22Rv1 (cell line): Measurements from ENCODE around the gene TNNI3K.

Source experiments
- ZFX ChIP-seq: fragments of 450-650 bp; IDR thresholded peaks from 2 replicates; pipeline ENCODE4 v1.6.1; 2017; ENCODE audit warnings: antibody characterized with exemption, borderline replicate concordance
- TF ChIP-seq, protein P1 (sequence below): fragments of 450-650 bp; IDR thresholded peaks from 2 replicates; pipeline ENCODE4 v1.5.1; 2017; ENCODE audit warnings: mild to moderate bottlenecking

DNA sequence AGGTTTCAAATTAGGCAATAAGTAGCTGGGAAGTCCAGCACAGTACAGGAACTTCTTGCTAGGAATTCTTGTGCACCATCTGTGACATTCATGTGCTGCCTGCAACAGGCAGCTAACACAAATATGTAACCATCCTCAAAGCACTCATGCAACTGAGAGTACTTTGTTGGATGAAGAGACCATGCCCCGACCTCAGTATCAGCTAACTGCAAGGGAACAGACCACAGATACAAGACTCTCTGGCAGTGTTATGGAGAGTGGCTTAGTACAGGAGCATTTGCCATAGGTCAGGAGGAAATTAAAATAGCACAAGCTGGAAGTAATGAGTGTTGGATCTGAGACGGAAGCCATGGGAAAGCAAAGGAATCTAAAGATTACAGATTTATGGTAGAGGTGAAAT, 153.7 kb downstream of the TNNI3K start:
- TF ChIP-seq, protein P1, sequence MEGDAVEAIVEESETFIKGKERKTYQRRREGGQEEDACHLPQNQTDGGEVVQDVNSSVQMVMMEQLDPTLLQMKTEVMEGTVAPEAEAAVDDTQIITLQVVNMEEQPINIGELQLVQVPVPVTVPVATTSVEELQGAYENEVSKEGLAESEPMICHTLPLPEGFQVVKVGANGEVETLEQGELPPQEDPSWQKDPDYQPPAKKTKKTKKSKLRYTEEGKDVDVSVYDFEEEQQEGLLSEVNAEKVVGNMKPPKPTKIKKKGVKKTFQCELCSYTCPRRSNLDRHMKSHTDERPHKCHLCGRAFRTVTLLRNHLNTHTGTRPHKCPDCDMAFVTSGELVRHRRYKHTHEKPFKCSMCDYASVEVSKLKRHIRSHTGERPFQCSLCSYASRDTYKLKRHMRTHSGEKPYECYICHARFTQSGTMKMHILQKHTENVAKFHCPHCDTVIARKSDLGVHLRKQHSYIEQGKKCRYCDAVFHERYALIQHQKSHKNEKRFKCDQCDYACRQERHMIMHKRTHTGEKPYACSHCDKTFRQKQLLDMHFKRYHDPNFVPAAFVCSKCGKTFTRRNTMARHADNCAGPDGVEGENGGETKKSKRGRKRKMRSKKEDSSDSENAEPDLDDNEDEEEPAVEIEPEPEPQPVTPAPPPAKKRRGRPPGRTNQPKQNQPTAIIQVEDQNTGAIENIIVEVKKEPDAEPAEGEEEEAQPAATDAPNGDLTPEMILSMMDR, result no peak
- TF ChIP-seq ZFX, result no peak
